GM12892 (cell line): ENCODE results near the gene NSL1.

Experiments used
- POLR2A ChIP-seq: IDR thresholded peaks from 2 replicates; pipeline ENCODE4 v1.6.1; 2011; ENCODE audit warnings: low read depth, low read length, control low read depth
- POLR2AphosphoS5 ChIP-seq: IDR thresholded peaks from 2 replicates; pipeline ENCODE4 v1.6.1; 2011; ENCODE audit warnings: low read depth, low read length, control low read depth
- TAF1 ChIP-seq: IDR thresholded peaks from 2 replicates; pipeline ENCODE4 v1.6.1; 2011; ENCODE audit warnings: low read depth, mild to moderate bottlenecking, control low read depth, low read length, borderline replicate concordance

- TF ChIP-seq POLR2AphosphoS5: no peak
- TF ChIP-seq TAF1: no peak
- TF ChIP-seq POLR2A: no peak
These were observed 54.0 kb downstream of the NSL1 start for GRCh38 chr1:212737559-212737958.
